GM13977 (cell line): ENCODE results near the gene ZCCHC14.

ENCODE experiments used
- DNase-seq: peaks from one replicate; pipeline ENCODE4 v3.0.0; 2012; ENCODE audit warnings: low spot score
- CTCF ChIP-seq: IDR thresholded peaks from 2 replicates; pipeline ENCODE4 v1.5.1; 2012; ENCODE audit warnings: mild to moderate bottlenecking, control low read depth; ENCODE audit not compliant: insufficient read depth; ENCODE audit errors: extremely low read depth, missing control alignments
- in situ Hi-C: fragments of 300-500 bp; cut with MboI; formaldehyde crosslinking; loops from one replicate; pipeline ENCODE4 v1.12.0; 2022; ENCODE audit warnings: low sequenced_read_pairs, low pct_unique_long_range_greater_than_20kb, mixed read lengths, inconsistent platforms; ENCODE audit not compliant: unreplicated experiment

Gene ZCCHC14

GRCh38 chr16:87358696-87359095 is 134.1 kb downstream of the ZCCHC14 start:
- DNase-seq, result no peak
- no peak for TF ChIP-seq CTCF
- in situ Hi-C loops, result no loop called here

GRCh38 chr16:87358250-87358649 is 134.6 kb downstream of the ZCCHC14 start:
- no peak for DNase-seq
- in situ Hi-C loops, result no loop called here
- no peak for TF ChIP-seq CTCF

- in situ Hi-C loops, result no loop called here
These were observed 136.4 kb downstream of the ZCCHC14 start for GRCh38 chr16:87356491-87356853.

More at GRCh38 chr16:87356491-87356853, 136.4 kb downstream of the ZCCHC14 start:
- TF ChIP-seq CTCF, result no peak
- no peak for DNase-seq
